WTC11 (cell line): Measurements from ENCODE around the gene HTRA2.

Source experiments
- ATF1 ChIP-seq: sonication (generic); formaldehyde crosslinking; IDR thresholded peaks from 2 replicates; pipeline ENCODE4 v1.8.1; 2023; ENCODE audit warnings: mild to moderate bottlenecking, moderate library complexity, missing genetic modification reagents
- ATF6 ChIP-seq: sonication (generic); formaldehyde crosslinking; IDR thresholded peaks from 2 replicates; pipeline ENCODE4 v1.8.1; 2023; ENCODE audit warnings: mild to moderate bottlenecking, missing genetic modification reagents
- CTCF ChIP-seq: fragments of 200-600 bp; IDR thresholded peaks from 2 replicates; pipeline ENCODE4 v1.8.0; 2022; ENCODE audit warnings: antibody characterized with exemption
- KAT7 ChIP-seq: sonication (generic); formaldehyde crosslinking; IDR thresholded peaks from 2 replicates; pipeline ENCODE4 v1.8.1; 2023; ENCODE audit warnings: missing genetic modification reagents, mild to moderate bottlenecking, borderline replicate concordance
- NFATC4 ChIP-seq: fragments of 250-450 bp; sonication (Bioruptor Pico); IDR thresholded peaks from 2 replicates; pipeline ENCODE4 v1.9.0; 2021; ENCODE audit warnings: mild to moderate bottlenecking
- STAT6 ChIP-seq: sonication (generic); formaldehyde crosslinking; conservative IDR thresholded peaks from 2 replicates; pipeline ENCODE4 v1.8.1; 2023; ENCODE audit warnings: mild to moderate bottlenecking, low read depth, missing genetic modification reagents, moderate library complexity
- ZNF138 ChIP-seq: sonication (generic); formaldehyde crosslinking; conservative IDR thresholded peaks from 2 replicates; pipeline ENCODE4 v1.8.1; 2022; ENCODE audit warnings: mild to moderate bottlenecking, moderate library complexity, missing genetic modification reagents

GRCh38 chr2:74507926-74508520, 21.7 kb upstream of the HTRA2 start:
- TF ChIP-seq ZNF138 (no peak), KAT7 (CRISPR knock-in tag) (no peak), NFATC4 (CRISPR knock-in tag) (no peak), CTCF (no peak), ATF1 (CRISPR knock-in tag) (no peak), ATF6 (CRISPR knock-in tag) (no peak), STAT6 (CRISPR knock-in tag) (no peak)
